Fibroblast of lung (primary cell): ENCODE measurements around the gene HPSE2. TPM values are rescaled to one million over a fixed set of nuclear protein-coding genes. Genes with fewer than 3 reads are reported as not detected.

ENCODE experiments used
- DNase-seq, 2 donors: peaks; one replicate each; pipeline versions ENCODE4 v3.0.0 to v3.0.0-alpha.2; 2010; ENCODE audit warnings: low read depth in 2 of 2
- H2AFZ ChIP-seq: 2 replicates; pipeline ENCODE4 v1.5.1; 2012; ENCODE audit warnings: low read length, control low read depth, inconsistent platforms
- H3K27ac ChIP-seq: 2 replicates; pipeline ENCODE4 v1.5.1; 2011; ENCODE audit warnings: low read length, control low read depth; ENCODE audit not compliant: insufficient read depth
- H3K27me3 ChIP-seq: 2 replicates; pipeline ENCODE4 v1.5.1; 2011; ENCODE audit warnings: mild to moderate bottlenecking, low read length; ENCODE audit not compliant: control insufficient read depth, insufficient read depth
- H3K36me3 ChIP-seq: 2 replicates; pipeline ENCODE4 v1.5.1; 2011; ENCODE audit warnings: low read length; ENCODE audit not compliant: control insufficient read depth, insufficient read depth
- H3K4me1 ChIP-seq: 2 replicates; pipeline ENCODE4 v1.5.1; 2011; ENCODE audit warnings: low read length; ENCODE audit not compliant: control insufficient read depth, insufficient read depth; ENCODE audit errors: extremely low read depth
- H3K4me2 ChIP-seq: 2 replicates; pipeline ENCODE4 v1.5.1; 2011; ENCODE audit warnings: low read length, control low read depth; ENCODE audit not compliant: insufficient read depth; ENCODE audit errors: extremely low read depth
- H3K4me3 ChIP-seq, 4 experiments: fragments of 200-600 bp in 1 of 4; sonication (generic) in 1 of 4; replicated peaks in 1 of 4; 2 replicates each; pipeline ENCODE4 v1.5.1; 2011 to 2016; ENCODE audit warnings: low read length in 4 of 4, low read depth in 3 of 4, mild to moderate bottlenecking in 3 of 4, control low read depth in 2 of 4, inconsistent platforms in 1 of 4, mixed read lengths in 1 of 4; ENCODE audit not compliant: insufficient read depth in 1 of 4; ENCODE audit errors: control extremely low read depth in 1 of 4
- H3K79me2 ChIP-seq: 2 replicates; pipeline ENCODE4 v1.5.1; 2012; ENCODE audit warnings: mild to moderate bottlenecking, low read length, inconsistent platforms; ENCODE audit not compliant: control insufficient read depth, insufficient read depth
- H3K9ac ChIP-seq: 2 replicates; pipeline ENCODE4 v1.5.1; 2011; ENCODE audit warnings: mild to moderate bottlenecking, low read length, control low read depth; ENCODE audit not compliant: insufficient read depth
- H3K9me3 ChIP-seq: 2 replicates; pipeline ENCODE4 v1.5.1; 2012; ENCODE audit warnings: low read depth, low read length; ENCODE audit not compliant: control insufficient read depth, insufficient read depth
- H4K20me1 ChIP-seq: 2 replicates; pipeline ENCODE4 v1.5.1; 2011; ENCODE audit warnings: low read length; ENCODE audit not compliant: control insufficient read depth, insufficient read depth; ENCODE audit errors: extremely low read depth
- EZH2 ChIP-seq: IDR thresholded peaks from 2 replicates; pipeline ENCODE4 v1.5.1; 2012; ENCODE audit warnings: low read length, control low read depth, mild to moderate bottlenecking; ENCODE audit errors: missing control alignments
- polyA plus RNA-seq, 2 donors: library from polyadenylated mRNA; depleted of rRNA in 1 of 2; stranded (reverse) in 1 of 2; unstranded in 1 of 2; fragments of >200 nt; gene quantifications; 2 replicates each; pipeline ENCODE4 v1.2.1, GENCODE V29; 2011 to 2012; ENCODE audit warnings: missing spikeins in 1 of 2
- total RNA-seq: library from RNA; depleted of rRNA; stranded (reverse); fragments of >200 nt; gene quantifications from 2 replicates; pipeline ENCODE4 v1.2.1, GENCODE V29; 2014
- TF ChIP-seq, protein P1 (sequence below), 2 donors: IDR thresholded peaks in 1 of 2; conservative IDR thresholded peaks in 1 of 2; 1 replicate in 1 of 2; 2 replicates in 1 of 2; pipeline ENCODE4 v1.5.1; 2011 to 2012; ENCODE audit warnings: low read length in 2 of 2, control low read depth in 1 of 2, inconsistent platforms in 1 of 2, low read depth in 1 of 2, mild to moderate bottlenecking in 1 of 2

Gene HPSE2
- total and polyA plus RNA-seq, 2 donors (not counting 1 experiment from before 2014, with no cell fraction given): 0.02 to 0.17 TPM

DNA sequence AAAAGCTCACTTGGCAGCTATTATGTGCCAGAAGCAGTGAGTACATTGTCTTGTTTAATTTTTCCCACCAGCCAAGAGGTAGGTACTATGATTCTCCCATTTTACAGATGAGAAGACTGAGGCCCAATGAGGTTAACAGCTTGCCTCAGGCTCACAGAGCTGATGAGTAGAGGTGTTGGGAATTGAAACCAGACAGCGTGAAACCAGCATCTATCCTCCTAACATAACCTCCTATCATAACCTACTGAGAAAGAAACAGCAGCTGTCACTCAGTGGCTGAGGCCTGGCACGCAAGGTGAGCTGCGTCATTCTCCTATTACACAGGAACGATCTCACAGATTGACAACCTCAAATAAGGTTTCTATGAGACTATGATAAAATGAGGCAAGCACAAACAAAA lies 826.9 kb downstream of the HPSE2 start:
- H2AFZ ChIP-seq: no peak overlapping the region
- DNase-seq: no peak
- peaks cover 26% of the 10 kb centered on the region for H3K4me1 ChIP-seq
- H4K20me1 ChIP-seq: no peaks in the 10 kb centered on the region
- H3K79me2 ChIP-seq: peaks cover 2% of the 10 kb centered on the region
- H3K9me3 ChIP-seq: no peaks in the 10 kb centered on the region
- no peak overlapping the region for H3K9ac ChIP-seq
- no peak overlapping the region for H3K4me3 ChIP-seq
- peaks cover 11% of the 10 kb centered on the region for H3K36me3 ChIP-seq
- no peak overlapping the region for H3K4me2 ChIP-seq
- no peak overlapping the region for H3K27ac ChIP-seq
- H3K27me3 ChIP-seq: no peaks in the 10 kb centered on the region
- no peak for TF ChIP-seq EZH2
- TF ChIP-seq, protein P1, sequence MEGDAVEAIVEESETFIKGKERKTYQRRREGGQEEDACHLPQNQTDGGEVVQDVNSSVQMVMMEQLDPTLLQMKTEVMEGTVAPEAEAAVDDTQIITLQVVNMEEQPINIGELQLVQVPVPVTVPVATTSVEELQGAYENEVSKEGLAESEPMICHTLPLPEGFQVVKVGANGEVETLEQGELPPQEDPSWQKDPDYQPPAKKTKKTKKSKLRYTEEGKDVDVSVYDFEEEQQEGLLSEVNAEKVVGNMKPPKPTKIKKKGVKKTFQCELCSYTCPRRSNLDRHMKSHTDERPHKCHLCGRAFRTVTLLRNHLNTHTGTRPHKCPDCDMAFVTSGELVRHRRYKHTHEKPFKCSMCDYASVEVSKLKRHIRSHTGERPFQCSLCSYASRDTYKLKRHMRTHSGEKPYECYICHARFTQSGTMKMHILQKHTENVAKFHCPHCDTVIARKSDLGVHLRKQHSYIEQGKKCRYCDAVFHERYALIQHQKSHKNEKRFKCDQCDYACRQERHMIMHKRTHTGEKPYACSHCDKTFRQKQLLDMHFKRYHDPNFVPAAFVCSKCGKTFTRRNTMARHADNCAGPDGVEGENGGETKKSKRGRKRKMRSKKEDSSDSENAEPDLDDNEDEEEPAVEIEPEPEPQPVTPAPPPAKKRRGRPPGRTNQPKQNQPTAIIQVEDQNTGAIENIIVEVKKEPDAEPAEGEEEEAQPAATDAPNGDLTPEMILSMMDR (conservative IDR thresholded peaks at IDR 0.05 in 1 of 2, IDR thresholded peaks at IDR 0.05 in 1 of 2; ENCODE audit: low read depth in 1 of 2, low read length in 2 of 2): no peak

DNA sequence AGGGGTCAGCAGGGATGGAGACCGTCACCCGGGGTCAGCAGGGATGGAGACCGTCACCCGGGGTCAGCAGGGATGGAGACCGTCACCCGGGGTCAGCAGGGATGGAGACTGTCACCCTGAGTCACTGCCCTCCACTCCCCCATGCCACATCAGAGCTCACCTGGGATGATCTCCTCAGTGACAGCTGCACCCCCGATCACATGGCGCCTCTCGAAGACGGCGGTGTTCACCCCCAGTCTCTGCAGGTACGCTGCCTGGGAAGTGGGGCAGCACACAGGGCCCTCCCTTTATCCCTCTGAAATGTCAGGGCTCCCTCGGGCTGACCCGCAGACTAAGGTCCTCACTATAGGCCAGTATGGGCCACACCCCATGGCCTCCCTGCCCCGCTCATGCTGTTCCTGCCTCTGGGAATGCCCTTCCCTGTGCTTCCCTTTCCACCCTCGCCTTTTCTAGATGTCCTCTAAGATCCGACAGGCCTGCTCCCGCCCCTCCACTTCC lies 827.9 kb downstream of the HPSE2 start:
- TF ChIP-seq, protein P1 (conservative IDR thresholded peaks at IDR 0.05 in 1 of 2, IDR thresholded peaks at IDR 0.05 in 1 of 2; ENCODE audit: low read depth in 1 of 2, low read length in 2 of 2): no peak
- TF ChIP-seq EZH2: no peak
- Histone ChIP-seq H3K4me1 (peaks cover 35% of the 10 kb centered on the region), H3K9me3 (no peaks in the 10 kb centered on the region), H4K20me1 (no peaks in the 10 kb centered on the region), H3K4me3 (no peak overlapping the region), H3K79me2 (no peaks in the 10 kb centered on the region), H2AFZ (no peak overlapping the region), H3K36me3 (peaks cover 11% of the 10 kb centered on the region), H3K9ac (no peak overlapping the region), H3K27ac (no peak overlapping the region), H3K4me2 (no peak overlapping the region), H3K27me3 (no peaks in the 10 kb centered on the region)
- no peak for DNase-seq

Other genes starting within 250 kb of the HPSE2 start
- 0.51 and 0.66 TPM in 2 replicates for gene CNNM1, start 93.5 kb upstream of the HPSE2 start, total RNA-seq
- gene CNNM1, start 93.5 kb upstream of the HPSE2 start, polyA plus RNA-seq: 0.20 and 1.0 TPM in 2 replicates
- 31.8 and 52.2 TPM in 2 replicates for gene GOT1, start 194.8 kb upstream of the HPSE2 start, total RNA-seq
- gene GOT1, start 194.8 kb upstream of the HPSE2 start, polyA plus RNA-seq: 20.8 and 30.2 TPM in 2 replicates